ENCODE data around the gene KLHL22.
"Not testable (repeated sequence)": the region's sequence is repeated elsewhere in the genome, so short reads cannot be mapped to it uniquely, and the experiment has no call there.

Gene KLHL22

DNA sequence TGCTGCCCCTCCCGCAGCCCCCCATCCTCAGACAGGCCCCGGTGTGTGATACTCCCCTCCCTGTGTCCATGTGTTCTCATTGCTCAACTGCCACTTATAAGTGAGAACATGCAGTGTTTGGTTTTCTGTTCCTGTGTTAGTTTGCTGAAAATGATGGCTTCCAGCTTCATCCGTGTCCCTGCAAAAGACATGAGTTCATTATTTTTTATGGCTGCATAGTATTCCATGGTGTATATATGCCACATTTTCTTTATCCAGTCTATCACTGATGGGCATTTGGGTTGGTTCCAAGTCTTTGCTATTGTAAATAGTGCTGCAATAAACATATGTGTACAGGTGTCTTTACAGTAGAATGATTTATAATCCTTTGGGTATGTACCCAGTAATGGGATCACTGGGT, 80.4 kb downstream of the KLHL22 start:
- DNase-seq = not testable (repeated sequence)

- no peak for DNase-seq
Measured at GRCh38 chr22:20414450-20414849, 81.1 kb downstream of the KLHL22 start.

DNA sequence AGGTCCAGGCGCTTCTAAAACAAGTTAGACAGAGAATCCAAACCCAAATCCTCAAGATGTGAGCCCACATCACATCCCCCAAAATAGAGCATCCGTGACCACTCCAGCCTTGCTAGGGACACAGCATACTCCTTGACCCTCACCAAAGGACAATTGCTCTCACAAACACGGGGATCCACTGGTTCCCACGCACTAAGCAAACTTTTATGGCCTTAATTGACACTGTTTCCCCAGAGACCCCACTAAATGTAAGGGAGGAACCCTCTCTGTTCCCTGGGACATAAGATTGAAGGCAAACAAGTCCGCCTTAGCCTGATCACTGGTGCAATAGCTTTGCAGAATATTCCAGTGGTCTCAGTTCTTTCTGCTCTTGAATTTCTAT, 81.5 kb downstream of the KLHL22 start:
- no peak for DNase-seq

GRCh38 chr22:20413217-20414058, 82.2 kb downstream of the KLHL22 start:
- no peak for DNase-seq

DNA sequence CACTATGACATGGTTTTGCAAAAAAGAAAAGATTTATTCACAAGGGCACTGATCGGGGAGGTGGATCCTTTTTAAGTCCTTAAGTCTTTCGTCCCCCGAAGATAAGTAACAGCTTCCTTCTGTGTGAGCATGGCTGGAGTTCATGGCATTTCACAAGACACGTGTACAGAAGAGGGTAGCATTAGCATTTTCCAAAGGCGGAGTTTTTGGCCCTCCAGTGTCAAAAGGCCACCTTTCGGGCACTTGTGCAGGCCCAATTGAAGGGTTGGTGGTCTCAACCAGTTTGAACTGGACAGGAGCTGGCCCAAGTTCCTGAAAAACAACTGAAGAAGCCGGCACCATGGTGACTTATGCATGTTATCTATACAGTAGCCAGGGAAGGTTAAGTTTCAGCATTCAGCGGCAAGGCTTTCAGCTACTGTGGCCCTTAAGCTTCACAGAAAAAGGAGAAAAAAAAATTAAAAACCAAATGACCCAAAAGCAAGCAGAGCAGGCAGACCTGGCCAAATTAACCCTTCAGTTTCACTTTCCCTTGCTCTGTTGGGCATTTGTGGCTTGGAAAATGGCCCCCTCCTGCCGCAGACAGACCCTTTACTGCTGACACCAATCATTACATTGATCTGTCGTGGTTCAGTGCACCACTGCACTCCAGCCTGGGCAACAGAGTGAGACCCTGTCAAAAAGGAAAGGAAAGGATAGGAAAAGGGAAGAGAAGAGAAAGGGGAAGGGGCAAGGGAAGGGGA, 83.0 kb downstream of the KLHL22 start:
- no peak for DNase-seq

DNA sequence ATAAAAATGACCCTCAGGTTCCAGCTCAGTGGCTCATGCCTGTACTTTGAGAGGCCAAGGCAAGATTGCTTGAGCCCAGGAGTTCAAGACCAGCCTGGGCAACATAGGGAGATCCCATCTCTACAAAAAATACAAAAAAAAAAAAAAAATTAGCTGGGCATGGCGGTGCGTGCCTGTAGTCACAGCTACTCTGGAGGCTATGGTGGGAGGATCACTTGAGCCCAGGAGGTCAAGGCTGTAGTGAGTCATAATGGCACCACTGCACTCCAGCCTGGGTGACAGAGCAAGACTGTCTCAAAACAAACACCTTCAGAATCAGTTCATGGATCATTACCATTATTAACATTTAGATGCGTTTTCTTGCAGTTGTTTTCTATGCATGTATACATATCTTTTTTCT, 86.2 kb downstream of the KLHL22 start:
- DNase-seq = not testable (repeated sequence)

GRCh38 chr22:20408891-20409290, 86.7 kb downstream of the KLHL22 start:
- no peak for DNase-seq

GRCh38 chr22:20407829-20408228, 87.8 kb downstream of the KLHL22 start:
- no peak for DNase-seq

- DNase-seq = no peak
Measured at GRCh38 chr22:20406686-20407408, 88.7 kb downstream of the KLHL22 start.

GRCh38 chr22:20405931-20406685, 89.5 kb downstream of the KLHL22 start:
- DNase-seq = no peak

GRCh38 chr22:20405291-20405930, 90.2 kb downstream of the KLHL22 start:
- DNase-seq = no peak

DNA sequence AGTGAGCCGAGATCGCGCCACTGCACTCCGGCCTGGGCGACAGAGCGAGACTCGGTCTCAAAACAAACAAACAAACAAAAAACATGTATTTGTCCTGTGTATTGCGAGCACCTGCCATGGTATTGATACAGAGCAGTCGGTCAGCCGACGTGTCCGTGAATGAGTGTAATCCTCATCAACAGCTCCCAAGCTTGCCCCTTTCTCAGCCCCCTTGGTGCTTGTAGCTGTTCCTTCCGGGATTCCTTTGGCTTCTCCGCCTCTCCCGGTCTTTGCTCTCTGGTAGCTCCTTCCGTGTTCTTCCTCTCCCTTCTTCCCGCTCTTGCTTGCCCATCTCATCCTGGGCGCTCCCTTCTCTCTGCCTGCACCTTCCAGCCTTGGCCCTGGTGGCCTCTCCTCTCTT, 90.7 kb downstream of the KLHL22 start:
- DNase-seq = no peak

- DNase-seq = no peak
Measured at GRCh38 chr22:20403779-20404140, 91.8 kb downstream of the KLHL22 start.

DNA sequence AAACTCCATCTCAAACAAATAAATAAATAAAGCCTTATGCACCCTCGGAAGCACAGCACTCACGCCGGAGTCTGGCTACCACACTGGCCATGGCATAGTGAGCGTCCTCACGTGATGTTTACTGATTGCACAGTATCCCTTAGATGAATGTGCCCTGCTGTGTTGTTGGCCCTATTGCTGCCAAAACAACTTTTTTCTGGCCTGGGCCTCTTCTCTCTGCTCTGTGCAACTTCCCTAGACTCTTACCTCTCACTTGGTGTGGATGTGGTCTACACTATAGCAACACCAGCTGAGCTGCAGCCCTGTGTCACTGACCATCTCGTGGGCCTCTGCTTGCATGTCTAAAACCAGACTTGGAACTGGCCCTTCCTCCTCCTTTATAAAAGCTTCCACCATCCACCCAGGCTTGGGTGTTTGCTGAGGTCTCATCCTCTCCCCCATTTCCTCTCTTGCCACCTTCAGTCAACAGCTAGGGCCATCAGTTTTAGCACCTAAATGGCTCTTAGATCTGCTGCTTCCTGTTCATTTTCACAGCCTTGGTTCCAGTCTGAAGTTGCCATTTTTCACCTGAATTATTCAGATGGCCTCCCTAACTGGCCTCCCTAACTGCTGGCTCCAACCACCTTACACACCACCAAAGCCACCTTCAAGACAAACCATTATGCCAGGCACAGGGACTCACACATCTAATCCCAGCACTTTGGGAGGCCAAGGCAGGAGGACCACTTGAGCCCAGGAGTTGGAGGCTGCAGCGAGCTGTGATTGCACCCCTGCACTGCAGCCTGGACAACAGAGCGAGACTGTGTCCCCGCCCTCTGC, 92.4 kb downstream of the KLHL22 start:
- no peak for DNase-seq

DNA sequence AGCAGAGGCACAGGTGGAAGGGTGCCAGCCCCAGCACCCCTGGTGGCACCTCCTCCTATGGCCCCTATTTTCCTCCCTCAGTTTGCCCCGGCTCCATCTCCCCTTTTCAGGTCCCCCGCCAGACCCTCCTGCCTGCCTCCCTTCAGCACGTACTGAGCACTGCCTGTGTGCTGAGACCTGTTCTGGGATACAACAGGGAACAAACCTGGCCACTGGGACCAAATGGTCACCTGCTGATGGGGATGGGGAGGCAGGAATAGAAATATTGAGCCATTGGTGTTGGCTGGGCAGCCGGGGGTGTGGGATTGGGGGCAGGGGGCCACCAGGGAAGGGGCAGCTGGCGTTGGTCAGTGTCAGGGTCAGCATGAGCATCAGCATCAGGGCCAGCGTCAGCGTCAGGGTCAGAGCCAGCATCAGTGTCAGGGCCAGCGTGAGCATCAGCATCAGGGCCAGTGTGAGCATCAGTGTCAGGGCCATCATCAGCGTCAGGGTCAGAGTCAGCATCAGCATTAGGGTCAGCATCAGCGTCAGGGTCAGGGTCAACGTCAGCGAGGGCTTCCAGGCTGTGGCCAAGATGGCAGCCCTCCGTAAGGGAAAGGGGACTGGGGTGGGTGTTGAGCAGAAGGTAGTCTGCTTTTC, 94.1 kb downstream of the KLHL22 start:
- no peak for DNase-seq

DNA sequence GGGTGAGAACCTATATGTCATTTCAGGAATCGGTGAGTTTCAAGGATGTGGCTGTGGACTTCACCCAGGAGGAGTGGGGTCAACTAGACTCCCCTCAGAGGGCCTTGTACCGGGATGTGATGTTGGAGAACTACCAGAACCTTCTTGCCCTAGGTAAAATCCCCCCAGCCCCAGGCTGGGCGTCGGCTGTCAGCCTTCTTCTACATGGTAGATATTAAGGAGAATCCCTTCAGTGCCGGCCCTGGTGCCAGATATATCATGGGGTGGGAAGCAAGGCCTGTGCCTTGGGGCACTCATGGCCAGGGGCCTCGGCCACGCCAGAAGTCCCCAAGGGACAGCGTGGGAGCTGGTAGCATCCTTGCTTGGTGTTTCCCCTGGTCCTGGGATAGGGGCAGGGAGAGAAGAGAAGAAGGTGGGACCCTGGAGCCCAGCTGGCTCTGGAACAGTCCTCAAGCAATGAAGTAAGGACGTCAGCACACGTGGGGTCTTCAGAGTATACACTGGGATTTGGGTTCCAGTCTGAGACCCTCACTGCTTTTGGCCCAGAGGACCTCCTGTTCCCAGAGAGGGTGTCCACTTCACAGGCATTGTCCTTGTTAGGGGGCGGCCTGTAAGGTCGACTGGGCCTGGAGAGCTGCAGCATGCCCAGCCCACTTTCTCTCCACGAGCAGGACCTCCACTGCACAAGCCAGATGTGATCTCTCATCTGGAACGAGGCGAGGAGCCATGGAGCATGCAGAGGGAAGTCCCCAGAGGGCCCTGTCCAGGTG, 94.8 kb downstream of the KLHL22 start:
- no peak for DNase-seq

GRCh38 chr22:20399866-20400605, 95.6 kb downstream of the KLHL22 start:
- DNase-seq = no peak

GRCh38 chr22:20398420-20398819, 97.2 kb downstream of the KLHL22 start:
- no peak for DNase-seq

GRCh38 chr22:20397498-20397897, 98.1 kb downstream of the KLHL22 start:
- no peak for DNase-seq

All from CD4-positive, alpha-beta T cell treated with Interleukin-10 for 1 hour (primary cell).